ENCODE data around the gene PDF.

- TF ChIP-seq CTCF (IDR thresholded peaks at IDR 0.05) (no peak), POLR2A (IDR thresholded peaks at IDR 0.05) (no peak), POLR2AphosphoS5 (IDR thresholded peaks at IDR 0.05) (no peak)
Measured at GRCh38 chr16:69316595-69317034, 13.8 kb downstream of the PDF start.

Measured in sigmoid colon (tissue), 4 donors.